Suppressor macrophage (primary cell): ENCODE data around the gene CCDC12.

Experiments
- DNase-seq, 4 experiments: peaks; one replicate each; pipeline ENCODE4 v3.0.0-alpha.2; 2020 to 2022

Gene CCDC12

GRCh38 chr3:46904303-46905212 is 72.0 kb downstream of the CCDC12 start:
- DNase-seq, result no peak

GRCh38 chr3:46903341-46904302 is 72.9 kb downstream of the CCDC12 start:
- peak in 3 of 4 experiments; percentile 17 to 25 (median 23) for DNase-seq

- DNase-seq, result no peak
Observed at GRCh38 chr3:46902188-46902631, 74.3 kb downstream of the CCDC12 start.

- no peak for DNase-seq
Observed at GRCh38 chr3:46901591-46902187, 74.9 kb downstream of the CCDC12 start.

- no peak for DNase-seq
Observed at GRCh38 chr3:46901061-46901460, 75.5 kb downstream of the CCDC12 start.

- DNase-seq, result no peak
Observed at GRCh38 chr3:46900356-46900755, 76.2 kb downstream of the CCDC12 start.

- DNase-seq, result no peak
Observed at GRCh38 chr3:46900007-46900292, 76.6 kb downstream of the CCDC12 start.

GRCh38 chr3:46899151-46900006 is 77.2 kb downstream of the CCDC12 start:
- DNase-seq, result no peak

GRCh38 chr3:46898321-46899150 is 78.0 kb downstream of the CCDC12 start:
- no peak for DNase-seq

- DNase-seq, result no peak
Observed at GRCh38 chr3:46897829-46898320, 78.7 kb downstream of the CCDC12 start.

GRCh38 chr3:46897031-46897430 is 79.5 kb downstream of the CCDC12 start:
- no peak for DNase-seq

GRCh38 chr3:46896386-46896785 is 80.2 kb downstream of the CCDC12 start:
- DNase-seq, result no peak

- DNase-seq, result no peak
Observed at GRCh38 chr3:46895761-46896160, 80.8 kb downstream of the CCDC12 start.

GRCh38 chr3:46895204-46895660 is 81.3 kb downstream of the CCDC12 start:
- DNase-seq, result peak; percentile 60 to 85 (median 73)

- no peak for DNase-seq
Observed at GRCh38 chr3:46894256-46894655, 82.3 kb downstream of the CCDC12 start.

GRCh38 chr3:46893763-46894162 is 82.8 kb downstream of the CCDC12 start:
- no peak for DNase-seq

- DNase-seq, result no peak
Observed at GRCh38 chr3:46893146-46893748, 83.3 kb downstream of the CCDC12 start.

GRCh38 chr3:46892285-46893145 is 84.0 kb downstream of the CCDC12 start:
- DNase-seq, result peak; percentile 78 to 89 (median 84)

GRCh38 chr3:46891132-46891531 is 85.4 kb downstream of the CCDC12 start:
- DNase-seq, result no peak
